Cardiac muscle cell (in vitro differentiated cells and primary cell): ENCODE data around the gene AMOTL1. TPM values are rescaled to one million over a fixed set of nuclear protein-coding genes. Genes with fewer than 3 reads are reported as not detected.
A peak's percentile ranks its signal among the peaks of the same experiment; 100 is the strongest.

Experiments used
- DNase-seq, 2 donors: peaks; one replicate each; pipeline versions ENCODE4 v3.0.0 to v3.0.0-alpha.2; 2010 to 2017; ENCODE audit warnings: low read depth in 1 of 2, low spot score in 1 of 2
- H3K27ac ChIP-seq: fragments of 200-600 bp; sonication (generic); 2 replicates; pipeline ENCODE4 v1.5.1; 2016
- H3K27me3 ChIP-seq: fragments of 200-600 bp; sonication (generic); 2 replicates; pipeline ENCODE4 v1.6.0; 2016; ENCODE audit warnings: control low read depth
- H3K36me3 ChIP-seq: fragments of 200-600 bp; sonication (generic); 2 replicates; pipeline ENCODE4 v1.5.1; 2016; ENCODE audit warnings: control low read depth
- H3K4me1 ChIP-seq: fragments of 200-600 bp; sonication (generic); 2 replicates; pipeline ENCODE4 v1.8.1; 2017; ENCODE audit warnings: low read depth, mild to moderate bottlenecking, mixed run types
- H3K4me3 ChIP-seq: fragments of 200-600 bp; sonication (generic); 2 replicates; pipeline ENCODE4 v1.5.1; 2016; ENCODE audit warnings: mild to moderate bottlenecking
- H3K9me3 ChIP-seq: fragments of 200-600 bp; sonication (generic); 2 replicates; pipeline ENCODE4 v1.5.1; 2017; ENCODE audit warnings: low read depth, mild to moderate bottlenecking, control low read depth
- CTCF ChIP-seq: IDR thresholded peaks from 2 replicates; pipeline ENCODE4 v1.5.1; 2012; ENCODE audit warnings: low read depth, mild to moderate bottlenecking, low read length
- polyA plus RNA-seq: library from polyadenylated mRNA; unstranded; fragments of >200 nt; fragmentation: Nextera tagmentation; extraction: Ambion mirVana; gene quantifications from 2 replicates; pipeline ENCODE4 v1.2.1, GENCODE V29; 2016
- total RNA-seq: library from RNA; depleted of rRNA; stranded (reverse); fragments of >200 nt; gene quantifications from 2 replicates; pipeline ENCODE4 v1.2.3, GENCODE V29; 2016

AMOTL1 gene
- total and polyA plus RNA-seq, 2 experiments from 2014 or later: 1.2 to 5.1 TPM

DNA sequence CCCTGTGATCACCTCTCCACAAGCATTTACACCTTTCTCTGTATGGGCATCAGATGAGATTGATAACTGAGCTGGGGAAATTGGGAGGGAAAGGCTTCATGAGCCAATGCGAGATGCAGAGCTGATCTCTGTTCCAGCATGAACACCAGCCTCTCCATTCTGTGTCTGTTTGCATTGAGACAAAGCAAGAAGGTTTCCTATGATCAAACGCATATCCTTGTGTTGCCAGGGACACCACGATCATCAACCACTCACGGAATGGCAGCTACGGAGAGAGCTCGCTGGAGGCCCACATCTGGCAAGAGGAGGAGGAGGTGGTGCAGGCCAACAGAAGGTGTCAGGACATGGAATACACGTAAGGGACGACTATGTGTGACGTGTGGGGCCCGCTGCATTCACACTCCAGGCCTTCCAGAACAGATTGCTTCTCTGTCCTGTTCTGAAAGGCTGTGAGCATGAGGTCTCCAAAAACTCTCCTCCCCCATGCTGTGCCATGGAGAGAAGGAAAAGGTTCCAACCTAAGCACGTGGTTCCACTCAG lies 96.4 kb downstream of the AMOTL1 start:
- Histone ChIP-seq H3K4me3 (no peak overlapping the region), H3K27ac (no peak overlapping the region), H3K27me3 (peaks cover 49% of the 10 kb centered on the region), H3K9me3 (no peaks in the 10 kb centered on the region), H3K36me3 (no peaks in the 10 kb centered on the region), H3K4me1 (no peaks in the 10 kb centered on the region)
- TF ChIP-seq CTCF: no peak
- no peak for DNase-seq

- no peak for TF ChIP-seq CTCF
- H3K27ac ChIP-seq: no peak overlapping the region
- peak in 1 of 2 donors; percentile 34 for DNase-seq
- H3K4me3 ChIP-seq: no peak overlapping the region
- H3K36me3 ChIP-seq: no peaks in the 10 kb centered on the region
- peaks cover 45% of the 10 kb centered on the region for H3K27me3 ChIP-seq
- H3K4me1 ChIP-seq: no peaks in the 10 kb centered on the region
- no peaks in the 10 kb centered on the region for H3K9me3 ChIP-seq
Observed at GRCh38 chr11:94866231-94866822, 98.2 kb downstream of the AMOTL1 start.

DNA sequence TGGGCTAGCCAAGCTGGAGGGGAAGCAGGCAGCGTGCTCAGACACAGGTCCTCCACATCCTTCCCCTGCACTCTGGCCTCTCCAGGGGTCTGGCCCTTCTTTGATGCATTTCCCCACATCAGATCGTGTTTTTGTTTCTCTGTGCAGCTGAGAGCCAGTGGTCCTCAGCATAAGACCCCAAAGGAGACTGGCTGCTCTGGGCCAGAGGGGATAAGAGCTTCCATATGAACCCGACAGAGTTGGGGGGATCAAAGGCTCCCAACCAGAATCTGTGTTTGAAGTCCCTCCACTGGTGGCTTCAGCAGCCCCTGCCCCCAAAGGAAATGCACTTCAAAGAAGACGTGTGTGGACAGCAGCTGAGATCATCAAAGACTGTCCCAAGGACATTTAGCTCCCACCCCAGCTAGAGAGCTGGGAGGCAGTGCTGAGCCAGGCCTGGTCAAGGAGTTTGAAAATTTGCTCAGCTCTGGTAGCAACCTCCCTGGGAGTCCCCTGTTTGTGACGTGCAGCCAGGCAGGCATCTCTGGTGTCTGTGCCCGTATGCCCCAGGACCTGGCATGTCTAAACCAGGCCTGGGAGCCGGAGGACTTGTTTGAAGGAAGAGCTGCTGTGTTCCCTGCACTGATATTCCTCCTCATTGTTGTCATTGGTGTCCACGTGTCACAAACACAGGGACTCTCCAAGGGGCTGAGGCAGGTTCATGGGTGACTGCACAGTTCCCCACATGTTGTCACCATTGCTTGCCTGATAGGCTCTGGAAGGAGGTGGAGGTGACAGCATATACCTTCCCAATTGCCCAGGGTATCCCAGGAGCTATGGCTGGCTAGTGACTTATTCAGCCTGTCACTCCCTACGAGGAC lies 99.0 kb downstream of the AMOTL1 start:
- no peak for DNase-seq
- Histone ChIP-seq H3K36me3 (no peaks in the 10 kb centered on the region), H3K4me1 (no peaks in the 10 kb centered on the region), H3K9me3 (no peaks in the 10 kb centered on the region), H3K27ac (no peak overlapping the region), H3K27me3 (peaks cover 48% of the 10 kb centered on the region), H3K4me3 (no peak overlapping the region)
- TF ChIP-seq CTCF: no peak

DNA sequence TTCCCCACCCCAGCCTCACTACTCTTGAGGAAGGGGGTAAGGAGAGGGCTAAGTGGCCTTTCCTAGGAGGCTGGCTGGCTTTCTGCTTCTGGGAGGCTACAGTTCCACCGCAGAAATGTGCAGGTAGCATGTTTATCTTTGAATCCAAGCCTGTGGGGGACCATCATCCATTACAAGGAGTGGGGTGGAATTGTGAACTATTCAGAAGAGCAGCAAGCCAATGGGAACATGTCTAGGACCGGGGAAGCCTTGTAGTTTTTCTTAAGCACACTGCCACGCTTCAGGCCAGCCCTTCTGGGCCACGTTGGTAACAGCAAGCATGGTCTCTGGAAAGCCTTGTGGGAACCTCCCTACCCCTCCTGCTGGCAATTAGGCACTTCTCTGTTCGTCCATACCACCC lies 100.3 kb downstream of the AMOTL1 start:
- Histone ChIP-seq H3K4me1 (no peaks in the 10 kb centered on the region), H3K36me3 (no peaks in the 10 kb centered on the region), H3K9me3 (no peaks in the 10 kb centered on the region), H3K4me3 (no peak overlapping the region), H3K27me3 (peaks cover 48% of the 10 kb centered on the region), H3K27ac (no peak overlapping the region)
- DNase-seq: no peak
- no peak for TF ChIP-seq CTCF

- H3K36me3 ChIP-seq: no peaks in the 10 kb centered on the region
- H3K4me3 ChIP-seq: no peak overlapping the region
- no peak for DNase-seq
- no peaks in the 10 kb centered on the region for H3K9me3 ChIP-seq
- no peak overlapping the region for H3K27ac ChIP-seq
- no peak for TF ChIP-seq CTCF
- H3K27me3 ChIP-seq: peaks cover 48% of the 10 kb centered on the region
- H3K4me1 ChIP-seq: no peaks in the 10 kb centered on the region
Observed at GRCh38 chr11:94869186-94869585, 101.0 kb downstream of the AMOTL1 start.
